GM19023 (cell line): ENCODE data around the gene CELF2.
A peak's percentile ranks its signal among the peaks of the same experiment; 100 is the strongest.

Source experiments
- ATAC-seq: cut with Tn5 transposase; IDR thresholded peaks from one replicate; pipeline ENCODE4 v1.9.1; 2021; ENCODE audit warnings: mild to moderate bottlenecking, moderate library complexity; ENCODE audit not compliant: unreplicated experiment

Gene CELF2

DNA sequence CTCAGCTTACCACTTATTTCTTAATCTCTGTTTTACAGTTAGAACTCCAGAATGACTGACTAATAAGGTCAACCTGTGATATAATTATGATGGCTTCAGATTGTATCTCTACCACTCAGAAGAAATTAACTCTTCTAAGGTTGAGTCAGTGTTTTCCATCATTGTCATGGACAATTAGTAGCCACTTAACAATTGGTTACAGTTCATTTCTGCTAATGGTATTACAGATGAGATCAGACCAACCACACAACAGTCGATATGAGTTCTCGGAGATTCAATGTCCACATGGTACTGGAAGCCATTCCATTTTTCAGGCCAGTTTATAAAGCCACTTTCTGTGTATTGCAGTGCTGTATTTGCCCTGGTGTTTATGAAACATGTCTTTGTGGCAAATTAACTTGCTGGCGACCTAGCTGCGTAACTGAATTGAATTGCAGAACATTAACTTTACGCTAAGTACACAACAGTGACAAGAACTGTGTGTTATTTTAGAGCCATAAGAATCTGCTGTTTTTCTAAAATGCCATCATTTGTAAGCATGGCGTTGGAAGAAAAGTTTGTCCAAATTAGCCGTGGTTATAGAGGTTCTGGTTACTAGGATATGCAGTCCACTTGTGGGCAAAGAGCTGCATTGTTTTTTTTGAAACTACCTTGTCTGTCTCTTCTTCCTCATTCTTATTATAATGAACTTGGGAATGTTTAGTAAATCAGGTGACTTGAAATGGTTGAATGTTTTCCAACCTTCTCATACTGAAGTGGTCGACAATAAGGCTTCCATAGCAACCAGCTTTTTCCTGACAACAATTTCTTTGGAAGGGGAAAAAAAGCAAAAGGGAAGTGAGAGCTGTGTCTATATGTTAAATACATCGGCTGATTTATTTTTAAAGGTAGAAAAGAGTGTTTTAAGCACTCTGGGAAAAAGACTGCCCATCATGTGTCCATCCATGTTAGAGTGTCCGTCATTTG, 76.4 kb downstream of the CELF2 start:
- no peak for ATAC-seq

DNA sequence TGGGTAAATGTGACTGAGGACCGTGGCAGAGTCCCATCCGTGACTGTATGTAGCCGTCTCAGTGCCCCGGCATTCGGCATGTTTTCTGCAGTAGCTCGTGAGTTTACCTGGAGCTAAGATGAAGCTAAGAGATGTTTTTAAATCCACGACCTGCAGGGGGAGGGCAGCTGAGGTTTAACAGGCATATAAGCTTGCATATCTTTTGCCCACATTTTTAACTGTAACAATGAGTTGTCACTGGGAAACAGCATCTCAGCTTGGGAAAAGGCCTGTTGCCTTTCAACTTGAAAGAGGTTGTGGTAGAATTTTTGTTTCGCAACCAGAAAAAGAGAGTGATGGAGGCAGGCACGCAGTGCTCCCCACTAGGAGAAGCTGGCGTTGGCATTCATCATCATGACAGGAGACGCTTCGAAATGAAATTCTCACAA, 77.7 kb downstream of the CELF2 start:
- ATAC-seq, result no peak

DNA sequence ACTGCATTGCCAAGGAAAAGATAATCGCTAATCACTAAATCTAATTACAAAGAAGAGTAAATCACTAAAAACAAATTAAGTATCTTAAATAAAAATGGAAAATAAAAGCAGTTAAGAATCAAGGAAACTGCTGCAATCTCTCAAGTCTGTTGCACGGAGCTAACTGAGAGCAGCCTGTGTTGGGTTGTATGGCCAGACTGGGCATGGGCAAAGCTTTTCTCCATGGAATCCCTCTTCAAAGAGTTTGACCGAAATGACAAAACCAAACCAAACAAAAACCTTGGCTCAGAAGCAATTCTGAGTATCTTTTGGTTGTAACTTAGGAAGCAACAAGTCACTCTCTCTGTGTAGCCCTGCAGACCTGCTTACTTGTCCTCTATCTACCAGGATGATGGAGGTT, 78.8 kb downstream of the CELF2 start:
- ATAC-seq, result no peak

DNA sequence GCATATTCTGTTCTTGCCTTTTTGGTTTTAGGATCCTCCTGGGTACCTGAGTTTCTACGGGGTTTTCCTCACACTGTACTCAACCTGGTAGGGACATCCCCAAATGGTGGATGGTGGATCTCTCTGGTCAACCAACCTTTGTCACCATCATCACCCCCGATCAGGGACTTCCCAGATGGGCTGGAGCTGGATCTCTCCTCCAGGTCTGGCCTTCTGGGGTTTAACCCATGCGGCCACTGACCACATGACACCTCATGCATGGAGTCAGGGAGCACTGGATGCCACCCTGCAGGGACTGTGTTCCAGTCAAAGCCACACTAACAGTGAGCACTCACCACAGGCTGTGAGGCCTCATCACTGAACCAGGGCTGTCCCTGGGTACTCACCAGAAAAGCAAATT, 80.0 kb downstream of the CELF2 start:
- ATAC-seq, result peak; percentile 73

DNA sequence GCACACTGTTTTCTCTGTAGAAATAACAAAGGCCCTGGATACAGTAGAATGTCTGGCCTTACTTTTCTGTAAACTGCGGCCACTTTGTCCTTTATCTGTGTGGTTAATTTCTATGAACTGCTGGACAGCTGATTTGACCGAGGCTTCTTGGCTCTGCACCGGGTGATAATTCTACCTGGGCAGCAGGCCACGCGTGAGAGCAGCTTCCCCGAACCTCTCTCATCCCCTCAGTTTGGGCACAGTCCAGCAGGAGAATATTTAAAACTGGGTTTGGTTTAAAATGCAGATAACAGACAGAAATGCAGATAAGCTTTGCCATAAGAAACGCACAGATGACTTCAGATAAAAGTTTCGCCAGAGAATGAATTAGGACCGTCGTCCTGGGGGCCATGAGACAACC, 81.0 kb downstream of the CELF2 start:
- ATAC-seq, result no peak

DNA sequence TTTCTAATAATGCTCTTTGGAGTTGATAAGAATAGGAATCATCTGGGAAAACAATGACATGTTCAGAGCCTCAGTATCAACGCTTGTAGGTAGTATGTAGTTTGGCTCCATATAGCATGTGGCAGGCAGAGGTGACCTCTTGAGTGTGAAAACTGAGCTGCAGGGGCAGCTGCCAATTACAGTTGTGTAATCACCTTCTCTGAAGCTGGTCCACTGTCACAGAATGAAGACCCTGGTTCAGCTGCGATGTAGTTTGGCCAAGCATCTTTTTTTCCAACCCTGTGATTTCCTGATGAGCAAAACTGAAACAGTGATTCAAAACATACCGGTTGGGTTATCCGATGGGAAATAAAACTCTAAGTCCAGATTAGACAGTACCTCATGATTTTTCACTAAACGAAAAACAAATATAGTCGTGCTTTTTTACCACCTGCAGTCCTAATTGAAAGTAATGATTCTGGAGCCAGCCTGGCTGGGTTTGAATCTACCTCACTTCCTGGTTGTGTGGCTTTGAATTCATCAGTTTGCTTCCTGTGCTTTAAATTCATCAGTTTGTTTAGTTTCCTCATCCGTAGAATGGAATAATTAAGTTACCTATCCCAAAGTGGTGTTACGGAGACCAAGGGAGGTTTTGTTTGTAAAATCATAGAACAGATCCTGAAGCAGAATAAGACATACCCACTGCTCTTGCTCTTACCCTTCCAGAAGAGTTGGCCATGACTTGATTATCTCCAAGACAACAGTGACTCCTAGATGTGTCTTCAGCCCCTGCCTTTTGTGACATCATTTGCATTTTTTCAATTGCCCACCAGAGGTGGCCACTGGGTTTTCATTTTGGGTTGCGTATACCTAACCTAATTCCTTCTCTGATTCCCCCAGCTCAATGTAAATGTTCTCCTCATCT, 87.4 kb downstream of the CELF2 start:
- no peak for ATAC-seq

DNA sequence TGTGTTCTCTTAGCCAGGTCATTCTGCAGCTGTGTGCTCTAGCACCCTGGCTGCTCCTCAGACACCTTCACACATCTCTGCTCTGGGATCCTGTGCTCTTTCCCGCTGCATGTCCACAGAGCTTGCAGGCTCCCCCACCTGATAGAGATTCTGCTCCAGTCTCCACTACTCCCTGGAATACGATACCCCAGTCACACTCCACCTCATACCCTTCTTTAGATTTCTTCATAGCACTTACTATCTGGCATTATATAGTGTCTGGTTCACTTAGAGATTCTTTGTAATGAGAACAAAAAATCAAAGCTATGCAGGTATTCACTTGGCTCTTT, 88.0 kb downstream of the CELF2 start:
- no peak for ATAC-seq

DNA sequence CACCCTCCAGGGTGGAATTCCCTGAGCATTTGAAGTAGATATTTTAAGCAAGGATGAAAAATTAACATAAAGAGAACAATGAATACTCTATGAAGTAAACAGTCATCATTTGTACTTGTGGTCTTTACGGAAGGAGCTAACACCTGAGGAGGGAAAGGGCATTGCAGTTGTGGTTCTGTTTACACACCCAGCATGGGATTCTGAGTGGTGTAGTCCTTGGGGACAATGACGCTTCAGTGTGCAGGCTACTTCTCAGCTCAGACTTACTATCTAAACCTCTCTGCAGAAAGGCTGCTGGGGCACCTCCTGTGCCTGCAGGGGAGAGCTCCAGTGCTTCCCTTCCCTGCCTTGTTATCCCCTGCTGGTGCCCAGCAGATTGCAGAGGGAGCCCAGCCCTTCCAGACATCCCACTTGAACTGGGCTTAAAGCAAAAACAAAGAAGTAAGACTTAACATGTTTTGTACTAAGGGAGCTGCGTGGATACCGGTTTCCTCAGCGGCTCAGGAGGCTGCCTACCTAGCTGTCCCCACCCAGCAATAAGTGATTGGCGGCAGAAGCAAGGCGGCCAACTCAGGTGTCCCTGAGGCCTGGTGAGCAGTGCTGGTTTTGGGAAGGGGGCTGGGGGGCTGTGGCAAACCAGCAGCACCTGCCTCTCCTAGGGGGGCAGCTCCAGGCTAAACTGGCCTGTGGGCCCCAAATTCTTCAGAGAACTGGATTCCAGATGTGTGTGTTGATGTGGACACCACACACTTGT, 89.1 kb downstream of the CELF2 start:
- peak; percentile 65 for ATAC-seq

DNA sequence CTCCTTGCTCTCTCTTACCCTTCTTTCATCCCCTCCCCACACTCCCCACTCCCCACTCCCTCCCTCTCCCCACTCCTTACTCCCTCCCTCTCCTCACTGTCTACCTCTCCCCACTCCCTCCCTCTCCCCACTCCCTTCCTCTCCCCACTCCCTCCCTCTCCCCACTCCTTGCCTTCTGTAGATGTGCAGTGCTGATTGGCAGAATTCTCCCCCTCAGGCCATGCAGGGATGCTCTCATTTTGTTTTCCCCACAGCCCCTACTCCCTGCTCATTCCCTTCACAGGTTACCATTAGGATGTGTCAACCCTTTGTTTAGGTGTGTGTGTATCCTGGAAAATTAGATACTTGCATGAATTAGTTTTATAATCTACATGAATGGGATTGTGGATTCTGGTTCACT, 90.3 kb downstream of the CELF2 start:
- no peak for ATAC-seq

DNA sequence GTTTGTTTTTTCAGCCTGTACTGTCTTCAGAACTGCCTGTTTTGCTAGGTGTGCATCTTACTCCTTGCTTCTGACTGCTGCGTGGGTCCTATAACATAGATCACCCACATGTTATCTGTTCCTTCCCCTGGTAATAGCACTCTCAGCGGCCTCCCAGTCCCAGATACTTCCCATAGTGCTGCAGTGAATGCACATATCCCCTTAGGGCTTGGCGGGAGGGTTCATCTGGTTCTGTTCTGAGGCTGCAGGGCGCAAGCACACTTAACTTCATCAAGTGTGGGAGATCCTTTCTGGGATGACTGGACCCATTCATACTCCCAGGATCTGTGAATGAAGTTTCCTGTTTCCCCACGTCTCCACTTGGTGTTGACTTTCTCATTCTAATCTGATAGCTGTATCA, 90.7 kb downstream of the CELF2 start:
- ATAC-seq, result no peak

DNA sequence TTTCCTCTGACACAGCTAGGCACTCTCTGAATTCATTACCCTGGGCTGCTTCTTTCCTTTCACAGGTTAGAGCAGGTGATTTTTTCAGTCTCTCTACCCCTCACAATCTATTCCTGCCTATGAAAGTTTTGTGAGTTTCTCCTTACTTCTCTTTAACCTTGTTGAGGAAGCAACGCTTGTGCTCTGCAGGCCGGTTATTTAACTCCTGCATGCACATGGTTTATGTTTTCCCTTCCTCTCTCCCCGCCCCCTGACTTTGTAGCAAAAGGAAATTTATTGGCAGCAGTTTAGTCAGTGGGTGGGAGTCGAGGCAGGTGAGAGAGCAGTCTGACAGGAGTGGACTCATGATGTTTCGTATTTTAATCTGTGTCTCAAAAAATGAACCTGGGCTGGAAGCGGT, 91.9 kb downstream of the CELF2 start:
- no peak for ATAC-seq

DNA sequence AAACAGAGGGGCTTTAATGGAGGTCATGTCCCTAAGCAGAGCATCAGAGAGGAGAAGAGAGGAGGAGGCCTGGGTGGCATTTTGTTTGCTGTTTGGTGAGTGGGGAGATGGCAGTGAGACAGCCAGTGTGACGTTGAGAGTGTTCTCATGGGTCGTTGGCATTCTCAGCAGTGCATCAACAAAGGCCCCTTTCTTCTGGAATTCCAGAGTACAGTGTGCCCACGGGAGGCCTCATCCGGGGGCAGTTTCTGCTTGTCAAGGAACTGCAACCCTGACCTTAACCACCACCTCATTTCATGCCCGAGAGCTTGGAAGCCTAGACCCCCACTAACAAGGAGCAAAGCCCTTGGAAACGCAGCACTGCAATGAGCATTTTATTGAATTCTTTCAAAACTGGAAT, 92.9 kb downstream of the CELF2 start:
- no peak for ATAC-seq

DNA sequence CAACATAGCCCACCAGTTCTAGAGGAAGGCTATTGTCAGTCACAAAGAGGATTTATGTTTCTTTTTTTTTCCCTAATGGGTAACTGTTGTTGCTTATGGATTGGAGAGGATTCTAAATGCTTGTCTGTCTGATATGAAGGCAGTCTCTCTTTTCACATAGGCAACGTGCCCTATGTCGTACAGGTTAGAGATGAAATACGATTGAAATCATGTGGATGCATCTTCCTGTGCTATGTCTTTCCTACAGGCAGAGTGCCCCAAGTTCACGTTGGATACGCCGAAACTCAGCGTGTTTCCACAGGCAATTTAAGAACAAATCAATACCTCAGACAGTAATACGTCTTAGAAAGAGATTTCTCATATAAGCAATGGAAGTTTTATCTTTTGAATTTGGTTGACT, 93.8 kb downstream of the CELF2 start:
- ATAC-seq, result no peak

DNA sequence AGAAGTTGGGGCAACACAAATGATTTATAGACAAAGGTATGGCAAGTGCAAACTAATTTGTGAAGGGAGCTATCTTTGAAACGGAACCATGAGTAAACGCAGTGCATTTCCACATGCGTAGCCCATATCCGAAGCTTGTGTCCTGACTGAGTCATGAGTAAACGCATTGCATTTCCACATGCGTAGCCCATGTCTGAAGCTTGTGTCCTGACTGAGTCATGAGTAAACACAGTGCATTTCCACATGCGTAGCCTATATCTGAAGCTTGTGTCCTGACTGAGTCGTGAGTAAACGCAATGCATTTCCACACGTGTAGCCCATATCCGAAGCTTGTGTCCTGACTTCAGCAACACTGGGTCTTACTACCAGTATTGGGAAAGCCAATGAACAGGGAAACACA, 95.0 kb downstream of the CELF2 start:
- ATAC-seq, result no peak

DNA sequence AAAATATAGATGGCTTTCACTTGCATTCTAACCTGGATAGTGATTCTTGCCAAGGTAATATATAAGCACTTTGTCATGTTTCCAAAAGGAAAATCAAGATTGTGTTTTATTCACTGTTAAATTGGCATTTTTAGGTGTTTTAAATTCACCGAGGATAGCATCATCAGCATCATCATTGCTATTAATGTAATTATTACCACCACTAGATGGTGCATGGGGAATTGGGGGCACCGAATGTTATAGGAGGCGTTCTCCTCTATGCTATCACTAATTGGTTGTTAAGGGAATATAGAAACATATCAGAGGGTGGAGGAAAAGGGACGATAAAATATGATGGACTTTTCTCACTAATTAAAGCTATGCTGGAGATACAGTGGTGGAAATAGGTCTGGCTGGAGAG, 95.5 kb downstream of the CELF2 start:
- peak; percentile 57 for ATAC-seq

DNA sequence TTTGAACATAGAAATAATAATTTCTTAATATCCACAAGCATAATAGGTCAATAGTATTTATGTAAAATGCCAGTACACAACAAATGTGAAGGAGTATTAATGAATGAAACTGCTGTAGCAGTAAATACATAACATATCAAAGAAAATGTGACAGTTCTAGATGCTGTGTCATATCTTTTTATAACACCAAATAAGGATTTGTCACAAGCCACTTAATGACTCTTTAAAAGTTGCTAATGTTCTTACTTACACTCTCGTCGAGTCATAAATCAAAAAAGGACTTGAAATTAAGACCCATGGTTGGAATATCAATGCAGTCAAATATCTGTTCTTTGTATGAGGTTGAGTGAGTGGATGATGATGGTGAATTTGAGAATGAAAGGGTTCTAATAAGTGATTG, 96.6 kb downstream of the CELF2 start:
- ATAC-seq, result no peak

DNA sequence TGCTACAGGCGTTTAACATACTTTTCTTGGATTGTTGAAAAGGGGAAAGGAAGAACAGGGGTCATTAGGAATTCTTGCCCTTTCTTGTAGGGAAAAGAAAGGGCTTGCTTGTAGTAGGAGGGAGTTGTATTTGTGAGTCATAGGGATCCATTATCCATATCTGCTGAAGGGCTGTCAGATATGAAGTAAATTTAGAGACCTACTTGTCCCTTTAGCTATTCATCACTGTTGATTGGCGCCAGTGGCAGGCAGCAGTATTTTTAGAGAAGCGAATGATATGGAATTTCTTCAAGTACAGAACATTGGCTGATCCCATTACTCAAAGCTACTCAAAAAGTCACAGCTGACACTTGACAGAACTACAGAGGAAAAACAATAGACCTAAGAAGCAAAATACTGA, 97.7 kb downstream of the CELF2 start:
- ATAC-seq, result no peak

DNA sequence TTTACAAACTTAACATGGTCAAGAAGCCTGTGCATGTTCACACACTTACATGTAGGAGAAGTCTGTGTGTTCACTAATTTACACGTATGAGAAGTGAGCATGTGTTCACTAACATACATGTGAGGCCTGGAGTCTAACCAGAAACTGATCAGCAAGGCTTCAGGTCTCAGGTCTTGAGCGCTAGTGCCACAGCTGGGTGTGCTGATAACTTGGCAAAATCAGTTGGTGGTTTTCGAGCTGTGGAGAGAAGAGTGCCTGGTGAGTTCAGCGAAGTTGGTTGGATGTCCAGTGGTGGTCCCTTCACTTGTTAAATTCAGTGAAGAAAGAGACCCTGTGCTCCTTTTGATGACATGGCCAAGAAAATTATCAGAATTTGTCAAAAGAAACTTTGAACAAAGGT, 98.7 kb downstream of the CELF2 start:
- ATAC-seq, result no peak

DNA sequence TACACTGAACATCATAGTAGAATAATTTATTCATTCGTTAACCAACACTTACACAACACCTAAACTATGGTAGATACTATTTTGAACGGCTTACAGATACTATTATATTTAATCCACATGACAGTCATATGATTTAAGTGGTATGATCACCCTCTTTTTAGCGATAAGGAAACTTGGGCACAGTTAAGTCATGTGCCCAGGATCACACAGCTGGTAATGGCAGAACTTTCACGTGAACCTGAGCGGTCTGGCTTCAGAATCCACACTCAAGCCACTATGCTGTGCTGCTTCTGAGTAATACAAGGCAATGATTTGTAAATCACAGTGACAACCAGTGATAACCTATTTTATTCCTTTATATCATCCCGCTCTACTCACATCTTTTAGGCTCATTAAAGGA, 99.1 kb downstream of the CELF2 start:
- ATAC-seq, result no peak

DNA sequence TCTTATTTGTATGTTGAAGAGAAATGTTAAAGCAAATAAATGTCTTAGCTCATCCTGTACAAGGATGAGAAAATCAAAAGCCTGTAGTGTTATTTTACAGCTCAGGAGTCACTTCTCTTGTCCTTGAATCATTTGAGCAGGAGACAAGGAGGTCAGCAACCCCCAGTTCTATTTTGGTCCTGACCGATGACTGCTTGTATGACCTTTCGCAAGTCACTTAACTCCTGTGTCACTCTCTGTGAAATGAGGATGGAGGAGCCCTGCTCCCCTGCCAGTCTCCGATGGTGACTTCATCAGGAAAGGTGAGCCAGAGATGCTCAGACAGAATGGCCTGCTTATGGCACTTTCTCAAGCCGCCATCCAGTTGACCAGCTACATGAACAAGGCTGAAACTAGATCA, 101.0 kb downstream of the CELF2 start:
- ATAC-seq, result no peak

DNA sequence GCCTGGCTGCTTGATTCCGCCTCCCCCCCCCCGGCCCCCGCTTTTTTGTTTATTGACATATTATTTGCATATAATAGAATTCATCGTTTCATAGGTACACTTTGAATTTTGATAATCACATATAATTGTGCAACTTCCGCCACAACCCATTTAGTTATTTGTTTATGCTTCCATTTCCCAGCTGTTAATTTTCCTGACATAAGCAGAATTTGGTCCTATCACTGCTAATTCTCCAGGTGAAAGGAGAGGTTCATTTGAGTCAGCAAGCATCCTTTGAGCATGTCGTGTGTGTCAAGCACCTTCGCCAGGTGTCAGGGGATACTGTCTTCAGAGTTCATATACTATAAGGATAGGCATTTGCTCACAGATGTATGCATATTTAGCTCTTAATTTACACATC, 102.2 kb downstream of the CELF2 start:
- ATAC-seq, result no peak
